Measurements from ENCODE around the gene GNAS. TPM values are rescaled to one million over a fixed set of nuclear protein-coding genes. Genes with fewer than 3 reads are reported as not detected.

Gene GNAS
- total and polyA plus RNA-seq, 10 of the 15 experiments (the other 5 are each of a cell fraction or from before 2014, with no cell fraction given) = 209 to 950 (median 394) TPM

- Histone ChIP-seq H3K4me3 (no peak overlapping the region), H3K27me3 (replicated peaks in 1 of 2; ENCODE audit: control insufficient read depth in 2 of 2, insufficient read depth in 2 of 2, low read length in 1 of 2) (no peaks in the 10 kb centered on the region), H4K20me1 (ENCODE audit: control insufficient read depth, insufficient read depth) (no peaks in the 10 kb centered on the region), H3K36me3 (ENCODE audit: control insufficient read depth in 2 of 2, insufficient read depth in 2 of 2, low read length in 1 of 2) (no peaks in the 10 kb centered on the region), H2AFZ (ENCODE audit: control insufficient read depth, low read depth, low read length) (no peak overlapping the region), H3K4me2 (ENCODE audit: control insufficient read depth, insufficient read depth) (no peak overlapping the region), H3K9me3 (replicated peaks; ENCODE audit: control insufficient read depth, insufficient read depth, low read length) (no peaks in the 10 kb centered on the region), H3K4me1 (ENCODE audit: control insufficient read depth, insufficient read depth, low read length) (peaks cover 13% of the 10 kb centered on the region; the same call in 1 of the 2 replicates), H3K79me2 (ENCODE audit: control insufficient read depth, insufficient read depth, low read length) (no peaks in the 10 kb centered on the region), H3K27ac (ENCODE audit: control insufficient read depth, insufficient read depth) (no peak overlapping the region), H3K9ac (ENCODE audit: control insufficient read depth, insufficient read depth, low read length) (no peak overlapping the region)
- WGBS (ENCODE audit: insufficient coverage, insufficient replicate concordance, low lambda C conversion rate, missing lambda C conversion rate) = 58% methylated on average over 3 of the region's 3 CpGs
- FAIRE-seq = no peak
- ChIA-PET RAD21 (ENCODE audit: unreplicated experiment) (no interaction called here), POLR2A (interaction anchor here (0.6 kb wide), 1 partner anchor 23 kb away, joined by 3 read pairs; no protein-coding TSS in a partner anchor), CTCF (no interaction called here), SMC1A (ENCODE audit: uncharacterized antibody, unreplicated experiment) (interaction anchor here (1.0 kb wide), 1 partner anchor 19 kb away, joined by 6 read pairs; no protein-coding TSS in a partner anchor)
- no peak for DNase-seq (ENCODE audit: low read depth, low spot score)
- no peak for ATAC-seq
- BruUV-seq (replicated peaks) = no TSS peak
- intact Hi-C loops (cut with micrococcal nuclease; ENCODE audit: unreplicated experiment) = no loop called here
- TF ChIP-seq ZBED1 (IDR thresholded peaks at IDR 0.05; ENCODE audit: borderline replicate concordance) (no peak), PAX8 (IDR thresholded peaks at IDR 0.05) (no peak), PRDM15 (CRISPR knock-in tag; IDR thresholded peaks at IDR 0.05) (no peak), MEF2A (IDR thresholded peaks at IDR 0.05; ENCODE audit: insufficient read depth, low read depth, low read length) (no peak), NR2C1 (IDR thresholded peaks at IDR 0.05) (no peak), ASH2L (IDR thresholded peaks at IDR 0.05; ENCODE audit: borderline replicate concordance, low read depth) (no peak), SP1 (IDR thresholded peaks at IDR 0.05; ENCODE audit: low read depth, low read length) (no peak), SRF (IDR thresholded peaks at IDR 0.05; ENCODE audit: low read depth in 2 of 2, low read length in 2 of 2) (no peak), FOXK2 (IDR thresholded peaks at IDR 0.05) (no peak), YY1 (IDR thresholded peaks at IDR 0.05; ENCODE audit: low read depth, low read length) (no peak), ZBTB40 (IDR thresholded peaks at IDR 0.05; ENCODE audit: borderline replicate concordance) (no peak)
- TF ChIP-seq, protein P1, sequence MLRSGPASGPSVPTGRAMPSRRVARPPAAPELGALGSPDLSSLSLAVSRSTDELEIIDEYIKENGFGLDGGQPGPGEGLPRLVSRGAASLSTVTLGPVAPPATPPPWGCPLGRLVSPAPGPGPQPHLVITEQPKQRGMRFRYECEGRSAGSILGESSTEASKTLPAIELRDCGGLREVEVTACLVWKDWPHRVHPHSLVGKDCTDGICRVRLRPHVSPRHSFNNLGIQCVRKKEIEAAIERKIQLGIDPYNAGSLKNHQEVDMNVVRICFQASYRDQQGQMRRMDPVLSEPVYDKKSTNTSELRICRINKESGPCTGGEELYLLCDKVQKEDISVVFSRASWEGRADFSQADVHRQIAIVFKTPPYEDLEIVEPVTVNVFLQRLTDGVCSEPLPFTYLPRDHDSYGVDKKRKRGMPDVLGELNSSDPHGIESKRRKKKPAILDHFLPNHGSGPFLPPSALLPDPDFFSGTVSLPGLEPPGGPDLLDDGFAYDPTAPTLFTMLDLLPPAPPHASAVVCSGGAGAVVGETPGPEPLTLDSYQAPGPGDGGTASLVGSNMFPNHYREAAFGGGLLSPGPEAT (IDR thresholded peaks at IDR 0.05; ENCODE audit: low read depth) = no peak
- in situ Hi-C loops (cut with MboI) = no loop called here
These were observed 89.0 kb downstream of the GNAS start for GRCh38 chr20:58941471-58941870.
